ENCODE results near the gene HTT-AS.

Gene HTT-AS

DNA sequence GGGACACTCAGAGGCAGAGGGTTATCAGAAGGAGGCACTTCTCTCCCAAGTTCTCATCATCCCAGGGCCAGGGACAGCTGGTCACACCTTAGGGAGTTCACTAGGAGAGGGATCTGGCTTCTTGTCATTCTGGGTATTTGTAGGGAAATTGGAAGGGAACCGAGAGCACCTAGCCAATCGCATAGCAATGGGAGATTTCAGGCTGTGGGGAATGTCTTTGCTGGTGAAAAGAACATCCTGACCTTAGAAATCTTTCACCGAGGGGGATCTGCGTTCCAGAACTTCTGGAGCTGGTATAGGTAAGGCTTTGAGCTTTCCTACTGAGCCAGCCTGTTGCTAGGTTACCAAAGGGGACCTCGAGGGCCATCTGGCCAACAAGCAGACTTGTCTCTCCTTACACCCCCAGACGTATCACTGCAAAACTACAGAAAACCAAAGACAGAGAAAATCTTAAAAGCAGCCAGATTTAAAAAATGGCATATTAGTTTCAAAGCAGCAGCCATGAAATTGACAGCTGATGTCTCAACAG, 6.8 kb downstream of the HTT-AS start:
- no peaks in the 10 kb centered on the region for H3K36me3 ChIP-seq (ENCODE audit: low read length)
- H3K9me3 ChIP-seq (ENCODE audit: insufficient read depth, low read length) = no peaks in the 10 kb centered on the region
- H4K20me1 ChIP-seq (ENCODE audit: low read depth, low read length) = no peaks in the 10 kb centered on the region
- no peak overlapping the region for H3K27ac ChIP-seq (ENCODE audit: low read depth, low read length)
- H3K9ac ChIP-seq (ENCODE audit: low read length) = no peak overlapping the region
- H2AFZ ChIP-seq (ENCODE audit: low read depth, low read length, severe bottlenecking) = no peak overlapping the region
- H3K27me3 ChIP-seq (ENCODE audit: low read length) = no peaks in the 10 kb centered on the region
- no peak overlapping the region for H3K4me3 ChIP-seq (ENCODE audit: insufficient read depth, low read length, poor library complexity, severe bottlenecking)
- no peak overlapping the region for H3K4me2 ChIP-seq (ENCODE audit: low read depth, low read length, poor library complexity, severe bottlenecking)
- H3K79me2 ChIP-seq (ENCODE audit: insufficient read depth, low read length) = no peaks in the 10 kb centered on the region
- TF ChIP-seq EZH2phosphoT487 (conservative IDR thresholded peaks at IDR 0.05; ENCODE audit: low read length) (no peak), CTCF (IDR thresholded peaks at IDR 0.05; ENCODE audit: insufficient read depth, low read length, poor library complexity, severe bottlenecking) (no peak)
- H3F3A ChIP-seq (ENCODE audit: insufficient read depth) = no peaks in the 10 kb centered on the region
- no peaks in the 10 kb centered on the region for H3K9me2 ChIP-seq (replicated peaks; ENCODE audit: insufficient read depth, low read length)

GRCh38 chr4:3066836-3067400, 7.4 kb downstream of the HTT-AS start:
- Histone ChIP-seq H3K4me2 (ENCODE audit: low read depth, low read length, poor library complexity, severe bottlenecking) (no peak overlapping the region), H4K20me1 (ENCODE audit: low read depth, low read length) (no peaks in the 10 kb centered on the region), H3K4me3 (ENCODE audit: insufficient read depth, low read length, poor library complexity, severe bottlenecking) (no peak overlapping the region), H3K9me3 (ENCODE audit: insufficient read depth, low read length) (no peaks in the 10 kb centered on the region), H3K27me3 (ENCODE audit: low read length) (no peaks in the 10 kb centered on the region), H3K9me2 (replicated peaks; ENCODE audit: insufficient read depth, low read length) (no peaks in the 10 kb centered on the region), H3K36me3 (ENCODE audit: low read length) (no peaks in the 10 kb centered on the region), H3F3A (ENCODE audit: insufficient read depth) (no peaks in the 10 kb centered on the region), H2AFZ (ENCODE audit: low read depth, low read length, severe bottlenecking) (no peak overlapping the region), H3K27ac (ENCODE audit: low read depth, low read length) (no peak overlapping the region), H3K79me2 (ENCODE audit: insufficient read depth, low read length) (no peaks in the 10 kb centered on the region), H3K9ac (ENCODE audit: low read length) (no peak overlapping the region)
- no peak for TF ChIP-seq CTCF (IDR thresholded peaks at IDR 0.05; ENCODE audit: insufficient read depth, low read length, poor library complexity, severe bottlenecking)
- no peak for TF ChIP-seq EZH2phosphoT487 (conservative IDR thresholded peaks at IDR 0.05; ENCODE audit: low read length)

DNA sequence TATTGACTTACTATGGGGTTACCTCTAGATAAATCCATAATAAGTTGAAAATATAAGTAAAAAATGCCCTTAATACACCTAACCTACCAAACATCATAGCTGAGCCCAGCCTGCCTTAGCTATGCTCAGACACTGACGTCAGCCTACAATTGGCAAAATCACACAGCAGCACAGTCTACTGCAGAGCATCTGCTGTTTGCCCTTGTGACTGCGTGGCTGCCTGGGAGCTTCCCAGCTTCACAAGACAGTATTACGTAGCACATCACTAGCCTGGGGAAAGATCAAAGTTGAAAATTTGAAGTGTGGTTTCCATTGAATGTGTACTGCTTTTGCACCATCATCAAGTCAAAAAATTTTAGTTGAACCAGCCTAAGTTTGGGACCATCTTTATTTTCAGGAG, 8.8 kb downstream of the HTT-AS start:
- no peak for TF ChIP-seq EZH2phosphoT487 (conservative IDR thresholded peaks at IDR 0.05; ENCODE audit: low read length)
- no peak for TF ChIP-seq CTCF (IDR thresholded peaks at IDR 0.05; ENCODE audit: insufficient read depth, low read length, poor library complexity, severe bottlenecking)

More for the DNA sequence above, 8.8 kb downstream of the HTT-AS start:
- H3K4me2 ChIP-seq (ENCODE audit: low read depth, low read length, poor library complexity, severe bottlenecking) = no peak overlapping the region
- H3K9ac ChIP-seq (ENCODE audit: low read length) = no peak overlapping the region
- no peaks in the 10 kb centered on the region for H3K27me3 ChIP-seq (ENCODE audit: low read length)
- no peaks in the 10 kb centered on the region for H3K36me3 ChIP-seq (ENCODE audit: low read length)
- H3K9me2 ChIP-seq (replicated peaks; ENCODE audit: insufficient read depth, low read length) = no peaks in the 10 kb centered on the region
- H3K27ac ChIP-seq (ENCODE audit: low read depth, low read length) = no peak overlapping the region
- no peaks in the 10 kb centered on the region for H3K9me3 ChIP-seq (ENCODE audit: insufficient read depth, low read length)
- H3F3A ChIP-seq (ENCODE audit: insufficient read depth) = no peaks in the 10 kb centered on the region
- H4K20me1 ChIP-seq (ENCODE audit: low read depth, low read length) = no peaks in the 10 kb centered on the region
- no peaks in the 10 kb centered on the region for H3K79me2 ChIP-seq (ENCODE audit: insufficient read depth, low read length)
- no peak overlapping the region for H2AFZ ChIP-seq (ENCODE audit: low read depth, low read length, severe bottlenecking)
- no peak overlapping the region for H3K4me3 ChIP-seq (ENCODE audit: insufficient read depth, low read length, poor library complexity, severe bottlenecking)
